ENCODE measurements around the gene FLYWCH2.
A peak's percentile ranks its signal among the peaks of the same experiment; 100 is the strongest.

Gene FLYWCH2

DNA sequence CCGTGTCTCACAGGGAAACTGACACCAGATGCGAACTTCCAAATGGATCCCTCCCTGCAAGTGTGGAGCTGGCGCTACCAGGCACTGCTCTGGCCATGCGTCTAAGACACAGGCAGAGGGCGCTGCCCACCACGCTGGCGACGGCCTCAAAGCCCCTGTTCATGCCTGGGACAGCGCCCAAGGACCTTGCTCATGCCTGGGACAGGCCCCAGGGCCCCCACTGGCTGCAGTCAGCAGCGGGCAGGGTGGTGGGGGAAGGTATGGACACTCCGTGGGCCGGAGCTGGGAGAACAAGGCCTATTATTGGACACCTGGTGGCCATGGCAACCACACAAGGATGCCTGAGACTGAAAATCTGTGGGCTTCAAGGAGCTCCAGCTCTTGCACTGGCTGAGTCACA, 44.1 kb upstream of the FLYWCH2 start:
- peak; percentile 40 for DNase-seq (ENCODE audit: low spot score)
- ChIA-PET POLR2A (ENCODE audit: low non-redundant PET) (interaction anchor here (1.1 kb wide), 1 partner anchor 20 kb away, joined by 3 read pairs; the partner anchor contains the start of gene PRSS22), CTCF (interaction anchor here (0.6 to 2.1 kb wide), 8 partner anchors 17 to 119 kb away, joined by 3 to 19 read pairs (median 3); partner anchors contain the start of genes PRSS22 and PRSS27)
- TF ChIP-seq, protein P1, sequence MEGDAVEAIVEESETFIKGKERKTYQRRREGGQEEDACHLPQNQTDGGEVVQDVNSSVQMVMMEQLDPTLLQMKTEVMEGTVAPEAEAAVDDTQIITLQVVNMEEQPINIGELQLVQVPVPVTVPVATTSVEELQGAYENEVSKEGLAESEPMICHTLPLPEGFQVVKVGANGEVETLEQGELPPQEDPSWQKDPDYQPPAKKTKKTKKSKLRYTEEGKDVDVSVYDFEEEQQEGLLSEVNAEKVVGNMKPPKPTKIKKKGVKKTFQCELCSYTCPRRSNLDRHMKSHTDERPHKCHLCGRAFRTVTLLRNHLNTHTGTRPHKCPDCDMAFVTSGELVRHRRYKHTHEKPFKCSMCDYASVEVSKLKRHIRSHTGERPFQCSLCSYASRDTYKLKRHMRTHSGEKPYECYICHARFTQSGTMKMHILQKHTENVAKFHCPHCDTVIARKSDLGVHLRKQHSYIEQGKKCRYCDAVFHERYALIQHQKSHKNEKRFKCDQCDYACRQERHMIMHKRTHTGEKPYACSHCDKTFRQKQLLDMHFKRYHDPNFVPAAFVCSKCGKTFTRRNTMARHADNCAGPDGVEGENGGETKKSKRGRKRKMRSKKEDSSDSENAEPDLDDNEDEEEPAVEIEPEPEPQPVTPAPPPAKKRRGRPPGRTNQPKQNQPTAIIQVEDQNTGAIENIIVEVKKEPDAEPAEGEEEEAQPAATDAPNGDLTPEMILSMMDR (conservative IDR thresholded peaks at IDR 0.05; ENCODE audit: low read depth), result peak; percentile 60
- peak overlapping the region; percentile 99 for H3K27ac ChIP-seq

- TF ChIP-seq, protein P1 (conservative IDR thresholded peaks at IDR 0.05; ENCODE audit: low read depth), result no peak
- DNase-seq (ENCODE audit: low spot score), result no peak
- H3K27ac ChIP-seq, result peak overlapping the region; percentile 99
- POLR2A ChIA-PET (ENCODE audit: low non-redundant PET), result no interaction called here
- CTCF ChIA-PET, result interaction anchor here (0.6 to 2.1 kb wide), 7 partner anchors 16 to 120 kb away, joined by 3 to 19 read pairs (median 3); partner anchors contain the start of genes PRSS22 and PRSS27
Observed at GRCh38 chr16:2839650-2840450, 43.2 kb upstream of the FLYWCH2 start.

DNA sequence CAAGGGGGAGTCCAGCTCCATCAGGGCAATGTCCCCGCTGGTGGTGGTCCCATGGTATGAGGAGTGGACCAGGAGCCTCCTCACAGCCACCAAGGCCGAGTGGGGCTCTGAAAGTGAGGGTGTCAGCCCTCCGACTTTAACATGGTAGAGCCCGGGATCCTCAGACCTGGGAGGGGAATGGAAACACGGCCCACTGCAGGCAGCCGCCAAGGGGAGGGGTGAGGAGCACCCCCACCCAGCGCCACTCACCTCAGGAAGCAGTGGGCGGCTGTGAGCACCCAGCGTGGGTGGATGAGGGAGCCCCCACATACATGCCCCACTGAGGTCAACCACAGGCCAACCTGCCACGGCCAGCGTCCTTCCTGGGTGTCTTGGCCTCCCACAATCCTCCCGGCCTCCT, 42.1 kb upstream of the FLYWCH2 start:
- TF ChIP-seq, protein P1 (conservative IDR thresholded peaks at IDR 0.05; ENCODE audit: low read depth), result no peak
- DNase-seq (ENCODE audit: low spot score), result no peak
- ChIA-PET CTCF (interaction anchor here (0.6 kb wide), 1 partner anchor 943 kb away, joined by 3 read pairs; no protein-coding TSS in a partner anchor), POLR2A (ENCODE audit: low non-redundant PET) (no interaction called here)
- H3K27ac ChIP-seq, result no peak overlapping the region

GRCh38 chr16:2841606-2842339, 41.2 kb upstream of the FLYWCH2 start:
- CTCF ChIA-PET, result interaction anchor here (0.5 to 1.2 kb wide), 4 partner anchors 14 to 52 kb away, joined by 3 to 5 read pairs (median 3); no protein-coding TSS in a partner anchor
- no peak overlapping the region for H3K27ac ChIP-seq
- TF ChIP-seq, protein P1 (conservative IDR thresholded peaks at IDR 0.05; ENCODE audit: low read depth), result no peak
- POLR2A ChIA-PET (ENCODE audit: low non-redundant PET), result no interaction called here
- no peak for DNase-seq (ENCODE audit: low spot score)

DNA sequence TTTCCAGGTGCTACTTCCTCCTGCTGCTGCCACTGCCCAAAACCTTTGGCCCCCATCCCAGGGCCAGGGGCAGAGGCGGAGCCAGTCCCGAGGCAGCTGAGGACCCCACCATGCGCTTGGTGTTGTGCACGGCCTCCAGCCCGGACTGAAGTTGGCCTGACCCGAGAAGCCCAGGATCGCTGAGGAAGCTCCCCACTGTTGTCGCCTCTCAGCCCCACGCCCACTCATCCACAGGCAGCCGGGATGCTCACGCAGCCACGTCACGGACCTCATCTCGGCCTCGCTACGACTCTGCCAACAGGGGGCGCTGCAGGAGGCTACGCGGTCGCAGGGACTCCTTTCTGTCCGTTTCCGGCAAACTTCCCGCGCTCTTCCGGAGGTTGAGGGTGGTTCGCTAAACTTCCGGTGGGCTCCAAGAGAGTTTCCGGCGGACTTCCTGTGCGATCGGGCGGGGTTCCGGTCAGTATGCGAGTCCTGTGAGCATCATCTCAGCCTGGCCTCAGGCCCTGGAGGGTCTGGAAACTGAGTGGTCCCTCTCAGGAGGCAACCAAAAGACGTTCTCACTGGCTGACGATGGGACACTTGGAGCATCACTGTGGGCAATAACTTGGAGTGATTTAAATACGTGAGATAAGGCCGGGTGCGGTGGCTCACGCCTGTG, 40.5 kb upstream of the FLYWCH2 start:
- DNase-seq (ENCODE audit: low spot score), result no peak
- TF ChIP-seq, protein P1 (conservative IDR thresholded peaks at IDR 0.05; ENCODE audit: low read depth), result peak; percentile 46
- no peak overlapping the region for H3K27ac ChIP-seq
- CTCF ChIA-PET, result interaction anchor here (0.5 to 1.2 kb wide), 4 partner anchors 14 to 52 kb away, joined by 3 to 5 read pairs (median 3); no protein-coding TSS in a partner anchor
- POLR2A ChIA-PET (ENCODE audit: low non-redundant PET), result no interaction called here

GRCh38 chr16:2843526-2843925, 39.5 kb upstream of the FLYWCH2 start:
- TF ChIP-seq, protein P1 (conservative IDR thresholded peaks at IDR 0.05; ENCODE audit: low read depth), result no peak
- POLR2A ChIA-PET (ENCODE audit: low non-redundant PET), result no interaction called here
- no peak for DNase-seq (ENCODE audit: low spot score)
- CTCF ChIA-PET, result interaction anchor here (0.6 to 1.1 kb wide), 2 partner anchors 13 to 15 kb away, joined by 3 read pairs; partner anchors contain the start of gene PRSS22
- 0 out of 2 replicates have a peak overlapping the region, but pooled peaks have one; percentile 31 for H3K27ac ChIP-seq

All from RWPE1 (cell line).